Measurements from ENCODE around the gene HOMER1. TPM values are rescaled to one million over a fixed set of nuclear protein-coding genes. Genes with fewer than 3 reads are reported as not detected.

HOMER1 gene
- total and polyA plus RNA-seq, 10 of the 15 experiments (the other 5 are each of a cell fraction or from before 2014, with no cell fraction given) = 0.96 to 22.0 (median 7.5) TPM

- no peaks in the 10 kb centered on the region for H3K36me3 ChIP-seq (ENCODE audit: control insufficient read depth in 2 of 2, insufficient read depth in 2 of 2, low read length in 1 of 2)
- no peak for TF ChIP-seq POLR2AphosphoS5 (IDR thresholded peaks at IDR 0.05; ENCODE audit: low read length)
- TF ChIP-seq, protein P1, sequence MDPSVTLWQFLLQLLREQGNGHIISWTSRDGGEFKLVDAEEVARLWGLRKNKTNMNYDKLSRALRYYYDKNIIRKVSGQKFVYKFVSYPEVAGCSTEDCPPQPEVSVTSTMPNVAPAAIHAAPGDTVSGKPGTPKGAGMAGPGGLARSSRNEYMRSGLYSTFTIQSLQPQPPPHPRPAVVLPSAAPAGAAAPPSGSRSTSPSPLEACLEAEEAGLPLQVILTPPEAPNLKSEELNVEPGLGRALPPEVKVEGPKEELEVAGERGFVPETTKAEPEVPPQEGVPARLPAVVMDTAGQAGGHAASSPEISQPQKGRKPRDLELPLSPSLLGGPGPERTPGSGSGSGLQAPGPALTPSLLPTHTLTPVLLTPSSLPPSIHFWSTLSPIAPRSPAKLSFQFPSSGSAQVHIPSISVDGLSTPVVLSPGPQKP (IDR thresholded peaks at IDR 0.05; ENCODE audit: low read depth, low read length) = no peak
- no peak for TF ChIP-seq SKIL (IDR thresholded peaks at IDR 0.05; ENCODE audit: low read depth, poor library complexity, severe bottlenecking)
- TF ChIP-seq ZNF274 (IDR thresholded peaks at IDR 0.05; ENCODE audit: insufficient read depth, insufficient read length) = no peak
- TF ChIP-seq ATF7 (IDR thresholded peaks at IDR 0.05; ENCODE audit: low read depth) = no peak
- TF ChIP-seq MEF2A (IDR thresholded peaks at IDR 0.05; ENCODE audit: insufficient read depth, low read depth, low read length) = no peak
- TF ChIP-seq CUX1 (IDR thresholded peaks at IDR 0.05; ENCODE audit: insufficient replicate concordance, low read depth, low read length) = no peak
- TF ChIP-seq EGR1 (IDR thresholded peaks at IDR 0.05; ENCODE audit: borderline replicate concordance in 1 of 2, low read depth in 2 of 2, low read length in 2 of 2) = no peak
- TF ChIP-seq MYC (IDR thresholded peaks at IDR 0.05; ENCODE audit: insufficient read depth, insufficient read length, insufficient replicate concordance, low read length, severe bottlenecking) = no peak
- no peak for TF ChIP-seq YY1 (IDR thresholded peaks at IDR 0.05; ENCODE audit: low read depth, low read length)
- TF ChIP-seq NFYA (IDR thresholded peaks at IDR 0.05; ENCODE audit: borderline replicate concordance, low read depth, low read length) = no peak
- TF ChIP-seq BCL11A (IDR thresholded peaks at IDR 0.05; ENCODE audit: low read depth, low read length) = no peak
- TF ChIP-seq MAX (IDR thresholded peaks at IDR 0.05; ENCODE audit: low read depth, low read length) = no peak
- in situ Hi-C loops (cut with MboI) = loop anchor here (10.0 kb wide), 1 partner anchor 569 kb away; no protein-coding TSS in a partner anchor
- BruUV-seq (replicated peaks) = no TSS peak
- H3K9me3 ChIP-seq (replicated peaks; ENCODE audit: control insufficient read depth, insufficient read depth, low read length) = no peaks in the 10 kb centered on the region
- H3K9ac ChIP-seq (ENCODE audit: control insufficient read depth, insufficient read depth, low read length) = no peak overlapping the region
- H3K4me3 ChIP-seq = no peak overlapping the region
- no peak for ATAC-seq
- no peaks in the 10 kb centered on the region for H3K4me1 ChIP-seq (ENCODE audit: control insufficient read depth, insufficient read depth, low read length)
- intact Hi-C loops (cut with micrococcal nuclease; ENCODE audit: unreplicated experiment) = loop anchor here (1.0 to 10.0 kb wide), 4 partner anchors 222 to 569 kb away; no protein-coding TSS in a partner anchor
- no peak for DNase-seq (ENCODE audit: low read depth, low spot score)
- CTCF ChIA-PET = interaction anchor here (0.7 to 16.5 kb wide), 19 partner anchors 9 to 564 kb away, joined by 3 to 322 read pairs (median 4); no protein-coding TSS in a partner anchor
- FAIRE-seq = no peak
- H3K4me2 ChIP-seq (ENCODE audit: control insufficient read depth, insufficient read depth) = no peak overlapping the region
- H3K79me2 ChIP-seq (ENCODE audit: control insufficient read depth, insufficient read depth, low read length) = no peaks in the 10 kb centered on the region
- H3K27me3 ChIP-seq (replicated peaks in 1 of 2; ENCODE audit: control insufficient read depth in 2 of 2, insufficient read depth in 2 of 2, low read length in 1 of 2) = no peaks in the 10 kb centered on the region
- no peak overlapping the region for H2AFZ ChIP-seq (ENCODE audit: control insufficient read depth, low read depth, low read length)
- SMC1A ChIA-PET (ENCODE audit: uncharacterized antibody, unreplicated experiment) = interaction anchor here (0.6 to 12.7 kb wide), 11 partner anchors 9 to 442 kb away, joined by 3 to 163 read pairs (median 4); no protein-coding TSS in a partner anchor
- WGBS (ENCODE audit: insufficient coverage, insufficient replicate concordance, low lambda C conversion rate, missing lambda C conversion rate) = 57% methylated on average over 3 of the region's 3 CpGs
- no peak overlapping the region for H3K27ac ChIP-seq (ENCODE audit: control insufficient read depth, insufficient read depth)
- RAD21 ChIA-PET (ENCODE audit: unreplicated experiment) = interaction anchor here (1.0 to 12.8 kb wide), 10 partner anchors 15 to 444 kb away, joined by 3 to 135 read pairs (median 4); partner anchors contain the start of gene JMY
- H4K20me1 ChIP-seq (ENCODE audit: control insufficient read depth, insufficient read depth) = no peaks in the 10 kb centered on the region
- POLR2A ChIA-PET = no interaction called here
These were observed 49.7 kb downstream of the HOMER1 start for GRCh38 chr5:79464278-79464677.

Measured in GM12878 (cell line).